ENCODE data around the gene PDIA5.

DNA sequence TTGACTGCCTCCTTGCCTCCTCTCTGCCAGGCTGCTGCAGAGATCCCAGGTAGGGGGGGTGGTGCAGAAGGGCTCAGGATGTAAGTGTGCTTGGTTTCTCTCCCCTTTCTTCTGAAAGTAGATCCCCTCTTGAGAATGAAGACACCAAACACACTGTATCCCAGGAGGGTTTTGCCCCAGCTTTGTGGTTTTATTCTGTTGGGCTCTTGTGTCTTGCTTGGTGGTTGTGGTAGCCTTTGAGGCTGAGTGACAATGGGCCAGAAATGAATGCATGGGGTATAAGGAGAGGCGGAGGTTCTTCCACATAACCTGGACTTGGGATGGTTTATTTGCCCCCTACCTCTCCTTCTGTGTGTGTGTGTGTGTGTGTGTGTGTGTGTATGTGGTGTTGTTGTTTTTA lies 5.7 kb downstream of the PDIA5 start:
- TF ChIP-seq CTCF (IDR thresholded peaks at IDR 0.05; ENCODE audit: low read length) (no peak), EZH2 (IDR thresholded peaks at IDR 0.05; ENCODE audit: borderline replicate concordance, low read length) (no peak)
